HG03039 (cell line): ENCODE results near the gene TLR5.
"Not testable (repeated sequence)": the region's sequence is repeated elsewhere in the genome, so short reads cannot be mapped to it uniquely, and the experiment has no call there.

Experiments
- ATAC-seq: cut with Tn5 transposase; IDR thresholded peaks from one replicate; pipeline ENCODE4 v1.9.1; 2021; ENCODE audit warnings: mild to moderate bottlenecking, moderate library complexity; ENCODE audit not compliant: unreplicated experiment

TLR5 gene

DNA sequence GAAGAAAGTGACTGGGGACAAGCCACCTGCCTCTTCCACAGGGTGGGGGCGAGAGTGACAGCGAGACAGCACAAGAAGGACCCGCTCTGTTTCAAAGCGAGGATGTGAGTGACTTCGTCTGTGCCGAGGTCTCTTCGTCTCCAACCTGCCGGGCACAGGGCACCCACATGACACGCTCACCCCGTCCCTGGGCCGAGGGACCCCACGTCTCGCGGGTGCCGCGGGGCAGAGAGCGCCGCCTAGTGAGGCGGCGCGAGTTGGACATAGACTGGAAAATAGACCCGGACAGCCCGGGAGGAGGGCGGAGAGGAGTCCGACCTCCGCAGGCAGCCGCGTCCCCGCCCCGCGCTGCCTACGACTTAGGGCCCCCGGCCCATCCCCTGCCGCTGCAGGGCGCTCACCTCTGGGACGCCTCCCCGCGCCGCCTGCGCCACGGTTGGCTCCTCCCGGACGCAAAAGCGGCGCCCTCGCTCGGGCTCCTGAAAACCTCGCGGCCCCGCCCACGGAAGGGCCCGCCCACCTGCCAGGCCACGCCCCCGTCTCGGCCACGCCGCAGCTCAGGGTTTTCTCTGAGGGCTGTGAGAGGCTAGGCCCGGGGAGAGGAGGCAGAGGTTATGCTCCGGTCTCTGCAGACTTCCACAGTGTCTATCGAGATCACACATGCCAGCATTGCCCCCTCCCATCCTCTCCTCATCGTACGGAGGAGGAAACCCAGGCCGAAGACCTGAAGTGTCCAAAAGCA, at the start of gene TLR5:
Gene TLR5 (minus strand): TSS at position 454 of the 742 bp plus-strand sequence. CDS start 30,217 bp downstream, outside the sequence.
- peak; percentile 88 for ATAC-seq

DNA sequence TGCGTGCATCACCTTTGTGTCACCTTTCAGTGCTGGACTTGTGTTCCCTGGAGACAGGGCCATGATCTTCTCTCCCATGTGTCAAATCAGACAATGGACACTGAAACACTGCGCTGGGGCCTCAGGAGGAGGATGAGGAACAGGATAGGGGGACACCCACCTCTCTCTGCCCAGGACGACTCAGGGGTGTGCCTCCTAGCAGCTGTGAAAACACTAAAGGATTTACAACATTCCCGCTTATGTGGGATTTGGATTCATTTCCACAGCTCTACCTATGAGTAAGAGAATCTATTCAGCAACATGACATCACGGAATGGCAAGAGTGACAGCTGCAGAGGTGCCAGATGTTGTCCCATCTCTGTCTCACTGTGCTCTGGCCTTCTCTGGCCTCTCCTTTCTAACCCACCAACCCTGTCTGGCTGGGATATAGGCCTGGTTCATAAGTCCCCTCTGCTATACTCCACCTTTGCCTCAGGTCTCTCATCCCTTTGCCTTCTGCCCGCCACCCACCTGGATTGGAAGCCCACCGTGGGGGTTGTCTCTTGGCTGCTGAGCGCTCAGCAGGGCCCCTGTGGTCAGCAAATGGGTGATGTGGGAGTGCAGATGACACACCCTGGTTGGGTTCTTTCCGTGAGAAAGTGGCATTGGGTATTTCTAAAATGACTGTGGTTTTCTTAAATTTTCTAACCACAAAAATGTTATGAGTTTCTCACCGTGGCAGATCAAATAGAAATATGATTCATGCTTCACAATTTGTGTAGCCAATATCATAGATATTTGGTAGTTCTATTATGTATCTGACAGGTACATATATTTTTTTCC, 47.1 kb upstream of the TLR5 start:
- ATAC-seq = peak; percentile 68

- no peak for ATAC-seq
These were observed 46.5 kb upstream of the TLR5 start for GRCh38 chr1:223189525-223189902.

DNA sequence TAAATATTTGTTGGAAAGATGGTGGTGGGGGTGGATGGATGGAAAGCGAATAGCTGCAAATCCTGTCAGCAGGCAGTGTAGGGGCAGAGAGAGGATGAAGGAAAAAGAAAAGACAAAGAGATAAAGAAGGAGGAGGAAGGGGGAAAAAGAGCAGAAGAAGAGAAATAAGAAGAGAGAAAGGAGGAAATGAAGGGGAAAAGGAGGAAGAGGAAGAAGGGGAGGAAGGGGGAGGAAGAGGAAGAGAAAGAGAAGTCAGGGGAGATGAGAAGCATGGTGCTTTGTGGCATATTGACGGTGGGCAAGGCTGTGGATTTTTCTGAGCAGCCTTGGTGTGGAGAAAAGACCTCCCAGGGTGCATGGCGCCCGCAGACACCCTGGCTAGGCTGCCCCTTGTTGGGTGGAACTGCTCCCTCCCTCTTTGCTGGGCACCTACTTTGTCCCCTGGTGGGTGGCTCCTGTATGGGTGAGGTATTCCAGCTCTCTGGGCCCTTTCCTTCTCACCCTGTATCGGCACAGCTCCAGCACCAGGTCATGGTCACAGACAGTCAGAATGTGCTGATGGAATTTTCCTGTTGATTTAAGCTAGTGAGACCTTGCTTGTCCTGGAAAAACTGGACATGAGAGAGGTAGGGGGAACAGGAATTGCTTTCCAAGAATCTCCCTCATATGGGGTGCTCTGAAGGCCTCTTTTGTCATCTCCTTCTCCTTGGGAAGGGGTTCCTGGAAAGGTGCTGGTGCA, 45.7 kb upstream of the TLR5 start:
- no peak for ATAC-seq

GRCh38 chr1:223186800-223187199, 43.8 kb upstream of the TLR5 start:
- no peak for ATAC-seq

DNA sequence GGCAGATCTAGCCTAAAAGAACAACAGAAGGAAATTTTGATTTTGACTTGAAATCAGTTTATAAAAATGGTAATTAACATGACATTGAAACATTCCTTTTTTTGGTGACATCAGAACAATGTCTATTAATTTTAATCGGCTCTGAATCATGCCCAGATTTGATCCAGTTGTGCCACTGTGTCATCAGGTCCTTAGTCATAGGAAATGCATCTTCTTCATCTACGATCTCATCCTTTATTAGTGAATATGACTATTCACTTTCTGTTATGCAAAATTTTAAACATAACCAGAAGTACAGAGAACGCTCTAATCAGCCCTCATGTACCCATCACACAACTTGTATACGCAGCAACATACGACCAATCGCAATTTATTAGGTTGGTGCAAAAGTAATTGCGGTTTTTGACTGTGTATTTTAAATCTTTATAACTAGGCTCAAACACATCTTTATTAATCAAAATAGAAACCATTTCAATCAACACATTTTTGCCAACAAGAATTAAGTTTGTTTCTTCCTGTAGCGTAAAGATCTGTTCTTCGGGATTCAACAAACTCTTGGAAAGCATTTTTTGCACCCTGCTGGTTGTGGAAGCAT, 40.3 kb upstream of the TLR5 start:
- ATAC-seq = no peak

DNA sequence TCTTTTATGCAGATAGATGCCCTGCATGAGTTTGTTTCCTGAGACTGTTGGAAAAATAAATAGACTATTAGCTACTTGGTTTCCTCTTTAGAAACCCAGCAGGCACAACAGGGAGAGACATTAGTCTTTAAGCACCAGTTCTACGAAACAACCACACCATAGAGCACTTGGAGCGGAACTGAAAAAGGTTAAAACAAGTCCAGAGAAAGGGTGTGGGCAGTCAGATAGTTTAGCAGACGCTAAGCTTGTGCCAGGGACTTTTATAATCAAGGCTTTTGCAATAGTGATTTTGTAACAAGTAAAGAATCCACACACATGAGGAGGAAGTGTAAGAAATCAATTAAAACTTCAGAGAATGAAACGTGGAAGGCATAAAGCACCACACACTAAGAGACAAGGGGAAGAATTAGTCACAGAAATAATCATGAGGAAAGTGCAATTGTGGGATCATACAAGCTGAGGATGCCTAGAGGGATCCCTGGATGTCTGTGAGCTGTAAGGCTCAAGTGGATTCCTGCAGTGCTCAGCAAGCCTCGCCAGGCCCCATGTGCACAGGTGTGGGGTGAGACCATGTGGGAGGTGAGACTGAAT, 37.8 kb upstream of the TLR5 start:
- ATAC-seq = no peak

GRCh38 chr1:223179786-223180185, 36.7 kb upstream of the TLR5 start:
- ATAC-seq = no peak

GRCh38 chr1:223179280-223179679, 36.2 kb upstream of the TLR5 start:
- ATAC-seq = no peak

DNA sequence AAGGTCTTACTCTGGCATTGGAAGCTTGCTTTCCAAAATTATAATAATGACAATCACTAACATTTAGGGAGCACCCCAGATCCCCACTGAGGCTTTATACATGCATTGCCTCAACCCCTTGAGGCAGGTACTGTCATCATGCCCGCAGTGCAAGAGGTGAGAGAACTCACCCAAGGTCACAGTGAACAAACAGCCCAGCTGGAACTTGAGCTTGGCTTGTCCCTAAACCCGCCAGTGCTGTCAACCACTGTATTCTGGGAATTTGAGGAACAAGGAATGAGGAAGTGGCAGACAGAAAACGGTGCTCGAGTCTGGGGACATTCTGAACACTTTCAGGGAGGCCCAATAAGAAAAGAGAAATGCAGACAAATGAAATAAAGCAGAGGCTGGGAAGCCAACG, 34.6 kb upstream of the TLR5 start:
- ATAC-seq = no peak

DNA sequence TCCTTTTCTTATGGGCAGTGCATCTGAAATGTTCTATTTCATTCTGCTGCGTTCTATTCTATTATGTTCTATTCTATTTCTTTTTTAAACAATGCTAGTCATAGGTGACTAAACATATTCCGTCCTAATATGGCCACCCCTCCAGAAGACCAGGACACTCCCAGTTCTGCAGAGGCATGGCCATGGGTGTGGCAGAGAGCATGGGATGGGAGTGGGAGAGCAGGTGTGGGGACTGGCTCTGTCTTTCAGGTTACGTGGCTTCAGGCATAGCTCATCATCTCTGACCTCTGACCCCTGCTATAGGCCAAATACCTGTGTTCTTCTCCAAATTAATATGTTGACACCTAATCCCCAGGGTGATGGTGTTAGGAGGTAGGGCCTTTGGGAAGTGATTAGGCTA, 33.4 kb upstream of the TLR5 start:
- ATAC-seq = no peak

- no peak for ATAC-seq
These were observed 32.6 kb upstream of the TLR5 start for GRCh38 chr1:223175633-223176032.

- no peak for ATAC-seq
These were observed 32.0 kb upstream of the TLR5 start for GRCh38 chr1:223175032-223175431.

DNA sequence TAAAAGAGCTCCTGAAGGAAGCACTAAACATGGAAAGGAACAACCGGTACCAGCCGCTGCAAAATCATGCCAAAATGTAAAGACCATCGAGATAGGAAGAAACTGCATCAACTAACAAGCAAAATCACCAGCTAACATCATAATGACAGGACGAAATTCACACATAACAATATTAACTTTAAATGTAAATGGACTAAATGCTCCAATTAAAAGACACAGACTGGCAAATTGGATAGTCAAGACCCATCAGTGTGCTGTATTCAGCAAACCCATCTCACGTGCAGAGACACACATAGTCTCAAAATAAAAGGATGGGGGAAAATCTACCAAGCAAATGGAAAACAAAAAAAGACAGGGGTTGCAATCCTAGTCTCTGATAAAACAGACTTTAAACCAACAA, 26.4 kb upstream of the TLR5 start:
- not testable (repeated sequence) for ATAC-seq

DNA sequence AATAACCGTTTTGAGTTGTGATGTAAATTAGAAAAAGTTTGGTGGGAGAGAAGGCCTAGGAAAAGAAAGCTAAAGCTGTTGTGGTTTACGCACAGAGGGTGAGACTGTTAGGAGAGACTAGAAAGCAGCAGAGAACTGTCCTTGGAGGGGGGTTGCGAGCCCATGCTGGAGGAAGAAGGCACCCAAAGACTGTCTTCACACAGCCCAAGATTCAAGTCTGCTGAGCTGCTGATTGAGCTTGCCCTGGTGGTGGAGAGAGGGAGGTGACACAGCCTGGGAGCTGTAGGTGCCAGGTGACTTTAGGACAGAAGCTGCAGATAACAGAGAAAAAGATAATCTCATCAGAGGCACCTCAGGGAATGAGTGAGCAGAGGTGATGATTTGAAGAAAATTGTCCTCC, 18.3 kb upstream of the TLR5 start:
- no peak for ATAC-seq

GRCh38 chr1:223156343-223156742, 13.3 kb upstream of the TLR5 start:
- ATAC-seq = no peak

GRCh38 chr1:223155153-223155552, 12.1 kb upstream of the TLR5 start:
- ATAC-seq = no peak

- ATAC-seq = no peak
These were observed 10.4 kb upstream of the TLR5 start for GRCh38 chr1:223153177-223154119.

GRCh38 chr1:223152399-223152798, 9.4 kb upstream of the TLR5 start:
- no peak for ATAC-seq

- no peak for ATAC-seq
These were observed 7.4 kb upstream of the TLR5 start for GRCh38 chr1:223150443-223150842.
